NCI-H2029 treated with DMSO at 0.1 percent for 48 hours (cell line): Measurements from ENCODE around the gene IFI27L1.

Experiments used
- DNase-seq: peaks from one replicate; lab custom pipeline; 2025; lab: John Stamatoyannopoulos, UW

The IFI27L1 gene

GRCh38 chr14:94113908-94114588 lies 32.9 kb downstream of the IFI27L1 start:
- DNase-seq, result no peak

DNA sequence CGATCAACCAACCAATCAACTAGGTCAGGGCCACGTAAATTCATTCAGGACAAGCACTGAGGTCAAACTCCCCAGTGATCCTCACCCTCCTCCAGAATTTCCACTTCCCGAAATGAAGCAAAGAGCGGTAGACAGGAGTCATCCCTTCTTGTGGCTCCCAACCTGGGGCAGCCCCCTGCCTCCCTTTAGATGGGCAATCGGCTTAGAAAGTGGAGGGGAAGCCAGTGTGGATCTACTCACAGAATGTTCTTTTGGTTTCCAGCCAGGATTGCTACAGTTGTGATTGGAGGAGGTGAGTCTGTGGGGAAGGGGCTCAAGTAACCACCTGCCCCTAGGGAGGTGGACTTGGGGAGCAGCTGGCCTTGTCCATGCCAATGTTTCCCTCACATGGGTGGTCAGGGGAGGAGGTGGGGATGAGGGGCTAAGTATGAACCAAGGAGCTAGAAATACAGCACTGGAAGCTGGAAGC lies 33.5 kb downstream of the IFI27L1 start:
- no peak for DNase-seq

GRCh38 chr14:94115058-94115591 lies 34.0 kb downstream of the IFI27L1 start:
- DNase-seq, result no peak

DNA sequence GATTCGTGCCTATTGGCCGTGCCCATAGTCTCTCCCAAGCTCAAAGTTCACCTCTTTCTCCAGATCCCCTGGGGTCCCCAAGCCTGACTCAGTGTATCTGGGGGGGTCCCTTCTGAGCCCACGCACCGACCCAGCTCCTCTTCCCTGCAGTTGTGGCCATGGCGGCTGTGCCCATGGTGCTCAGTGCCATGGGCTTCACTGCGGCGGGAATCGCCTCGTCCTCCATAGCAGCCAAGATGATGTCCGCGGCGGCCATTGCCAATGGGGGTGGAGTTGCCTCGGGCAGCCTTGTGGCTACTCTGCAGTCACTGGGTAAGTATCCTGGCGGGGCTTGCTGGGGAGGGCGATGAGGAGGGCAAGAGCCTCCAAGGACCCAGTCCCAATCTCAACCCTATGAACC lies 34.5 kb downstream of the IFI27L1 start:
- DNase-seq, result no peak

GRCh38 chr14:94116701-94117100 lies 35.6 kb downstream of the IFI27L1 start:
- DNase-seq, result no peak

GRCh38 chr14:94117856-94118255 lies 36.7 kb downstream of the IFI27L1 start:
- no peak for DNase-seq

- DNase-seq, result no peak
Observed at GRCh38 chr14:94119071-94119470, 38.0 kb downstream of the IFI27L1 start.

DNA sequence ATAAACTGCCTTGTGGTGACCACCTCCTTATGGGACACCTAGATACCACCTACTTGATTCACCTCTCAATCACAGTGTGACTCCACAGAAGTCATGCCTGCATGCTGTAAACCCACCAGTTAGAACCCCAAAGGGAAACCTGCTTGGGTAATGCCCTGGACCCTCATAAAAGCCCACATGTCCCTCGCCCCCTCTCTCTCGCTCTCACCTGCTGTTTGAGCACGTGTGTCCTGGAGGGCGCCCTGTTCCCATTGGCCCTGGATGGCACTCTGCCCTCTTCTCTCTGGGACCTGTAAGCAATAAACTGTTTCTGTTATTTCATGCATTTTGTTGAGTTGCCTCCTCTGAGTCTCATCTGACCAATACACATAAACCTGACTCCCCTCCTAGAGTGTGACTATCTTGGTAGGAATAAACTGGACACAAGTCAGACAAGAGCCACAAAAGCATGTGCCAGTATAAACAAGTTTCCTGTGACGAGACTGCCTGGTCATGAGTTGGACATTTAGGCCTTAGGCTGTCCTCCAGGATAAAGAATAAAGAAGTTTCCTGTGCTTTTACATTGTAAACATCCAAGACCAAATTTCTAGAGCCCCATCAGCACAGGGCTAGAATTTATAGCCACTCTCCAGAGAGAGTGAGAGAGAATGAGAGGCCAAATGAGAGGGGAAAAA lies 39.7 kb downstream of the IFI27L1 start:
- DNase-seq, result no peak

DNA sequence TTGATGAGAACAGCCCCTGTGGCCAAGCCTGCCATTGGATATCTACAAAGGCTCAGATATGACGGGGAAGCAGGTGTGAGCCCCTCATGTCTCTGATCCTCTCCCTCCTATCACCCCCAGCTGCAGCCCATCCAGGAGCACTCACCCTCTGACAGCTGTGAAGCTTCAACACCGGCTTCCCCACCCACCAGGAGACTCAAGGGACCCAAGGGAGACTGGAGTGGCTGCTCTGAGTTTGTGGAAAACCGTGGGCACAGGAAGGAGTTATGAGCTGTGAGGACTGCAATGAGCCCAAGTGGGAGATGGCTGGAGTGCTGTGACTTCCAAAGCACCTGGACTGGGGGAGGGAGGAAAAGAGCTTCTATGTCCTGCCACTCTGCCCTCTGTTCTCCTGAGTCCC lies 40.4 kb downstream of the IFI27L1 start:
- no peak for DNase-seq

DNA sequence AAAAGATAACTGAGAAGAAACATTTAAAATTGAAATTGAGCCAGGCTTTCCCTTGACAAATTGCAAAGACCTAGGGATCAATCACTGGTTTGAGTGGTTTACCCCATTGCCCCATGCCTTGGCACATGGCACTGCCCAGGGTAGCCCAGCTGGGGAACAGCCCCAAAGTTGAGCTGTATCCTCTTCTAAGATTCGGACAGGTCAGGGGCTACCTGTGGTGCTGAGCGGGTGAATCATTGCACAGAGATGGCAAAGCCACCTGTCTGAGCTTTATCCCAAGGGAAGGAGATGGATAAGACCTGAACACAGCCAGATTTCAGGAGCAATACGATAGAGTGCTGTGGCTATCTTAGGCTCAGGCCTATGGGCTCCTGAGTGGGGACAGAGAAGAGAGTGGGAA lies 41.3 kb downstream of the IFI27L1 start:
- DNase-seq, result no peak

- DNase-seq, result no peak
Observed at GRCh38 chr14:94123296-94123695, 42.2 kb downstream of the IFI27L1 start.

- DNase-seq, result no peak
Observed at GRCh38 chr14:94123868-94124267, 42.8 kb downstream of the IFI27L1 start.

- DNase-seq, result no peak
Observed at GRCh38 chr14:94124582-94125377, 43.7 kb downstream of the IFI27L1 start.

DNA sequence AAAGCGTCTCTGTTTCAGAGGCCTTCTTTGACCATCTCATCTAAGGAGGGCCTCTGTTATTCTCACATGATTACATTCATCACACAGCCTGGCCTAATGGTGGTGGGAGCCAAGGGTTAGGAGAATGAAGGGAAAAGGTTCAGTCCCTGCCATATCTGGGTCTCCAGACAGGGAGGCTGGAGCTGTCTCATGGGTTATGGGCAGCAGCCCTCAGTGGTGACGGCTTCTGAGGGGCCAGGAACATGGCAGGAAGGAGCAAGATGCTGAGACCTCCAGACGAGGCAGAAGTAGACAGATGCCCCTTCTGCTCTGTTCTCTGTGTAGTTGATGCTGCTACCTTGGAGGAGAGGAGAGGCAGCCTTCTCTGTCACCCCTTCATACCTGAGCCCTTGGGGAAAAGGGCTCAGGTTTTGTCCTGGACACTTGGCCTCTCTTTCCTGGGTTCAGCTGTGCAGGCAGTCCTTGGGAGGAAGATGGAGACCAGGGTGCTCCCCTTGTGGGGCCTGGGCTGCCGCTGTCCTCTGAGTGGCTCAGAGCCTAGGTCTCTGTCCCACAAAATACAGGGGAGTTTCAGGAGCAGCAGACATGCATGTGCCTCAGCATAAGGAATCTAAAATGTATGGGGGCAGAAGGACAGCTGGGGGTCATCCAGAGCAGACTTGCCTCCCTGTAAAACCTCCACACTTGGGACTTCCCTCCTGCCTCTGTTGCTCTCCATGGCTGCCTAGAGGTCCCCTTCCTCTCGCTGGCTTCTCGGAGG lies 44.7 kb downstream of the IFI27L1 start:
- no peak for DNase-seq

DNA sequence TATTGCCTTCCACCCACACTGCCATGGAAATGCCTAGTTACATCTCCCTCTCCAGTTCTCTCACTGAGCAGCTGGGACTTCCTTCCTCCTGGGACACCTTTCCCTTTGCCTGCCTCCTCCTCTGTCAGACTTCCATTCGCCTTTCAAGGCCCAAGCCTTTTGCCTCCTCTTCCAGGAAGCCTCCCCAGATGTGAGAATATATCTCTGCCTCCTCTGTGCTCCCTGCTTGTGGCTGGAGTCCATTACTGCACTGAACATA lies 45.2 kb downstream of the IFI27L1 start:
- no peak for DNase-seq

DNA sequence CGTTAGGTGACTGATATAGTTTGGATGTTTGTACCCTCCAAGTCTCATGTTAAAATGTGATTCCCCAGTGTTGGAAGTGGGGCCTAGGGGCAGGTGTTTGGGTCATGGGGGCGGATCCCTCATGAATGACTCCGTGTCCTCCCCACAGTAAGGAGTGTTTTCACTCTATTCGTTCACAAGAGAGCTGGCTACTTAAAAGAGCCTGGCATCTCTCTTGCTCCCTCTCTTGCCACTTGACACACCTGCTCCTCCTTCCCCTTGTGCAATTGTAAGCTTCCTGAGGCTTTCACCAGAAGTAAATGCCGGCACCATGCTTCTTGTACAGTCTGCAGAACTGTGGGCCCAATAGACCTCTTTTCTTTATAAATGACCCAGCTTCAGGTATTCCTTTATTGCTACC lies 45.7 kb downstream of the IFI27L1 start:
- no peak for DNase-seq

- no peak for DNase-seq
Observed at GRCh38 chr14:94127330-94127729, 46.2 kb downstream of the IFI27L1 start.

- DNase-seq, result no peak
Observed at GRCh38 chr14:94128216-94128839, 47.2 kb downstream of the IFI27L1 start.

DNA sequence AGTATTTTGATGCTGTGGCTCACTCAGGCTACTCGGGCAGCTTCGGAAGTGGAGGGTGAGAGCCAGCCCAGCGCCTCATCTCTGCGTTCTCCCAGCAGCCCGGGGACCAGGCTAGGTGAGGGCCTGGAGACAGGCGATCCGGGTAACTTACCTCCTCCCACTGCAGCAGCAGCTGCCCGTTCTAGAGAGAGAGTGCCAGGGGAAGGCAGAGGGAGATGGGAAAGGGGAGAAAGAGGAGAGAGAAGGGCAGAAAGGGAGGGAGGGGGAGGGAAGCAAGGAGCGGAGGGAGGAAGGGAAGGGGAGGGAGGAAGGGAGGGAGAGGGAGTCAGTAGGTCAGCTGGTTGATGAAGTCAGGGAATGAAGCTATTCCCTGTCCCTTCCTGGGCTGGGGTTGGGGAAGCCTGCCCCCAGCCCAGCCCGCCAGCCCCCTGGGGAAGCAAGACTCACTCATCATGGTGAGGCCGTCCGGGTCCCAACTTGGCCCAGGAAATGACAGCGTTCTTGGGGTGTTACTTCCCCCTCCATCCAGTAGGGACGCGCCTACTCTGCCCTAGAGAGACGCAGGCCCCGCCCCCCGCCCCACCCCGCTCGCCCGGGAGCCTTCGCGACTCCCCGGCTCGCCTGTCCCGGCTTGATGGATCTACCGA lies 48.1 kb downstream of the IFI27L1 start, which contains the start of gene IFI27L2:
TSS of gene IFI27L2 (minus strand) at position 494 of the 647 bp plus-strand sequence. CDS start at position 454, 40 bp downstream.
- no peak for DNase-seq

DNA sequence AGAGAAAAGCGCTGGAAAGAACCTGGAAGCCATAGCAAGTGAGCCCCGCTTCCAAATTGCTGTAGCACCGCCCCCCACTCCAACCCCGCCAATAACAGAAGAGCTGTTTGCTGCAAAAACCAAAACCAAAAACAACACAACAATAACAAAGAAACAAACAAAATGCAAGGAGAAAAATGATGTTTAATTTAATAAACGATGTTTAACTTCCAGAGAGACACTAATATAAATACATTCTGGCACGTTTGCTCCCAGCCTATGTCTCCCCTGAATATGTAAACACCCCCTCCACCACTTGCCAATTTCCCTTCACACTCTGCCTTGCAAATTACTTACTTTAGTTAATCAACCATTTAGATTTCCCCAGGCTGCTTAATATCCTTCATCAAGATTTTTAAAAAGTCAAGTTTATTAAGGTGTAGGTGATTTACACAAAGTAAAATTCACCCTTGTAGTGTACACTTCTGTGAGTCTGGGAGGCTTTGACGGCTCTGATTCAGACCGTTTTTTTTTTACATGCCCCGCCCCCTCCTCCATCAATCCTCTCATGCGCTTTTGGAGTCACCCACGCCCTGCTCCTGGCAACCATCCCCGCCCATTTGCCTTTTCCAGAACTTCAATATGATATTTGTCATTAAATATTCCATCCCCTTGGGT lies 48.8 kb downstream of the IFI27L1 start:
- no peak for DNase-seq
